ENCODE data around the gene ZNF223.
A peak's percentile ranks its signal among the peaks of the same experiment; 100 is the strongest.

The ZNF223 gene

DNA sequence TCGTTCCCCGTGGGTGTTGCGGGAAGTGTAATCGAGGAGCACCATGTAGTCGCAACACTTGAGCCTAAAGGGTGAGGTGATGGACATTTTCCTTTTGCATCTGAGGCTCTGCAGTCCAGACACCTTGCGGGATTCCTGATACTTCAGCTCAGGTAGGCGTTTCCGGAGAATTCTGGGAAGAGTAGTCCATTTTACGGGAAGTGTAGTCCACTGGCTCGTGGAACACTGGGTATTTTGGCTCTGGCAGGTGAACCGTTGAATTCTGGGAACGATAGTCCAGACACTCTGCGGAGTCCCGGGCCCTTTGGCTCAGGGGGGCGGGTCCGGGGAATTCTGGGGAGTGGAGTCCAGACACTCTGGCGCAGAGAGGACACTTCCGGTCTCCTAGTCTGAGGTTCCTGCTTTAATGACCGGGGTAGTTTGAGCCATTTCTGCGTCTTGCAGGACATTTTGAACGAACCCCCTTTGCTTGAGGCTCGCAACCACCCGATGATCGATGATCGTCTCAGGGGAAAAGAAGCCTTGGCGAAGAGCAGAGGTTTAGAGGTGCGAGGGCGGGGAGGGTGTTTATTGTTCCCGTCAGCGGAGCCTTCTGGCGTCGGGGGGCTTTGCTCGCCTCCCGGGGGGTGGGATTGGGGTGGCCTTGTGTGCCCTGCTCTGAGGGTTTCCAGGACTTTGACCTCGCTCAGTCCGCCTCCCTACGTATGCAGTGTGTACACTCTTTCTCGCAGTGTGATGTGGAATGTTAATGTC is at the start of gene ZNF223:
Gene ZNF223, plus strand, starts transcription at position 387 of the 753 bp plus-strand sequence. CDS start 3,141 bp downstream, outside the sequence.
- DNase-seq: peak; percentile 96 to 99

DNA sequence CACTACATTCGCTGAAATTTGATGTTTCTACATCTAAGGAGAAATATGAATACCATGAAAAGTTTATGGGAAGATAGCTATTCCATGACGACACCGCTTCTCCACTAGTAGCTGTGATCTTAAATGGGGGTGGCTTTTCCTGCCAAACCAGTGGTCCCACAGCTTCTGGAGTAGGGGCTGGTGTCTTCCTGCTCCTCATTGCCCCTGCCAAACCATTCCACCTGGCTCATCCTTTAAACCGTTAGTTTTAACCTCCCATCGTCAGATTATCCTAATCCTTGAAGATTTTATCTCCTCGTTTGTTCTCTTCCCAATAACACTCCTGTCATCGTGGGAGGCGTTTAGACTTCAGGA is 49.6 kb upstream of the ZNF223 start:
- no peak for DNase-seq

DNA sequence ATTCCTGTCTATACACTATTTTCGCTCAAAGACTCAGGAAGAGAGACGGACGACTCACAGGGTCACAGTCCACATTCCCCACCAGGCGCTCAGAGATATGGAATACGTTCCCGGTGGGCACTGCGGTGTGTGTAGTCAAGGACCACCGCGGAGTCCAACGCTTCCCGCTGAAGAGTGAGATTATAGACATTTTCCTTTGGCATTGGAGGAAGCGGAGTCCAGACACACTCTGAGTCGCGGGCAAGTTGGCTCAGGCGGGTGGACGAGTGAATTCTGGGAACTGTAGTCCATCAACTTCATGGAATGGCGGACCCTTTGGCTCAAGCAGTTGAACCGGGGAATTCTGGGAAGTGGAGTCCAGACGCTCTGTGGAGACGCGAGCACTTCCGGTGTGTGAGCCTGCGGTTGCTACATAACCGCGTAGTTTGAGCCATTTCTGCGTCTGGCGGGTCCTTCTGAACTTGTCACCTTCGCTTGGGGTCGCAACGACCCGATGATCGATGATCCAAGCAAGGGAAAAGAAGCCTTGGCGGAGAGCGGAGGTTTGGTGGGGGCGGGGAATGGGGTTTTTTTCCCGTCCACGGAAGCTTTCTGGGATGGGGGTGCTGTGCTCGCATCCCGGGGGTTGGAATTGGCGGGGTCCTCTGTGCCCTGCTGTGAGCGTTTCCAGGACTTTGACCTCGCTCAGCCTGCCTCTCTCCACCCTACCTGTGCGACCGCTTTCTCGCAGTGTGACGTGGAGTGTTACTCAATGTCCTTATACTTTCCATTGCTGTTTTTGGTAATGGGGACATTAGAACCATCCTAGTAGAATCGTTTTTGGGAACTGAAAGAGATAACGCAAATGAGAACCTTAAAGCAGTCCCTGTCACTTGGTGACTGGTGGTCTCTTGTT is 49.0 kb upstream of the ZNF223 start, which contains the start of gene ZNF230:
Gene ZNF230, plus strand, starts transcription at position 392 of the 895 bp plus-strand sequence. CDS start 4,122 bp downstream, outside the sequence.
- peak; percentile 92 to 98 for DNase-seq

DNA sequence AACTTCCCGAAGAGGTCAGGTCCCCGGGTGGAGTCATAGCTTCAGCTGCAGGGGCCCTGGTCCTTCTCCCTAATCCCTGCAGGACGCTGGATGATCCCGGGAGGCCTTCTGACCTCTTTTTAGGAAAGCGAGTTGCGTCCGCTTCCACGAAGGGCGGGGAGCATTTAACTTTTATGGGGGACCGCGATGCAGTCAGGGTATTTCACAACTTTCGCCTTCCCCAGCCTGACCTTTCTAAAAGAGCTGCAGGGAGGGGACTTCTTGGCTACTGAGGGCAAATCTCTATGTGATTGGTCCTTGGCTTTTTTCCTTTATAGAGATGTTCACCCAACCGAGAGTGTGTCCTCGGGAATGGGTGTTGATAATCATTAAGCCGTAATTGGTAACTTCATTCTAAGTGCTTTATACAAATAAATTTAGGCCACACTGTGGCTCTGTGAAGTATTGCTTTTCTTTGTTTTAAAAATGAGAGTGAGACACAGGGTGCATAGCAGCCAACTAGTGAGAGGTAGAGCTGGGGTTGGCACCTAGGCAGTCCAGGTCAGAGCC is 48.3 kb upstream of the ZNF223 start:
- peak in 1 of 2 donors; percentile 0 for DNase-seq

DNA sequence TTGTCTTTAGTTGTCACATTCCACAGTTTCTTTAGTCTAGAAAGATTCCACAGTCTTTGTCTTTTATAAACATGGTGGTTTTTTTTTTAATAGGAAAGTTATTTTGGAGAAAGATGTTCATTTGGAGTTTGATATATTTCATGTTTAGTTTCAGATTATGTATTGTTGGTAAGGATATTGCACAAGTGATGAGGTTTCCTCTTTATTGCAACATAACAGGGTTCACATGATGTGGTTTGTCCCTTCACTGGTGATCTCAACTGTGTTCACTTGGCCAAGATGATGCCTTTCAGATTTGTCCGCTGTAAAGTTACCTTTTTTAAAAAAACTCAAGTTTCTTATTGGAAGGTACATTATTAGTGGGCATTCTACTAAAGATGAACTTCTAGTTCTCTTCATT is 45.9 kb upstream of the ZNF223 start:
- DNase-seq: no peak

DNA sequence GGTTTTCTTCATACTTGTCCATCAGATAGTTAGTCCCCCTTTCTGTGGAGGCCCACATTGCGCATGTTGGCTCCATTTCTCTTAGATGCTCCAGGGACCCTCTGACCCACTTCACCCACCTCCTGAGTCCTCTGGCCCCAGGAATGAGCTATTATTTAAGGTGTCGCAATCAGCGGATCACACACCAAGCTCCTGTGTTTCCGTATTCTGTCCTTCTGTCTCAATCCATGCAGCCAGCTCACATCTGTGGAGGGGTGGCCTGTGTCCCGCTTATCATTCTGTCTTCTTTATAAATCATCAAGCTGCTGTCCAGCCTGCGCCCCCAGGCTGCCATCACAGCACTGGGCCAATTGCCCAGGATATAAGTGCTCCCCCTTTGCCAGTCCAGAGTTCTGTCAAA is 44.4 kb upstream of the ZNF223 start:
- no peak for DNase-seq

DNA sequence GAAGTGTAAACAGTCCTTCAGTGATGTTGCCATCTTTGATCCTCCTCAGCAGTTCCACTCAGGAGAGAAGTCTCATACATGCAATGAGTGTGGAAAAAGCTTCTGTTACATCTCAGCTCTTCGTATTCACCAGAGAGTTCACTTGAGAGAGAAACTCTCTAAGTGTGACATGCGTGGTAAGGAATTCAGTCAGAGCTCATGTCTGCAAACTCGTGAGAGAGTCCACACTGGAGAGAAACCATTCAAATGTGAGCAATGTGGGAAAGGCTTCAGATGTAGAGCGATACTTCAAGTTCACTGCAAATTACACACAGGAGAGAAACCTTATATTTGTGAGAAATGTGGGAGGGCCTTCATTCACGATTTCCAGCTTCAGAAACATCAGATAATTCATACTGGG is 41.4 kb upstream of the ZNF223 start:
- DNase-seq: no peak

DNA sequence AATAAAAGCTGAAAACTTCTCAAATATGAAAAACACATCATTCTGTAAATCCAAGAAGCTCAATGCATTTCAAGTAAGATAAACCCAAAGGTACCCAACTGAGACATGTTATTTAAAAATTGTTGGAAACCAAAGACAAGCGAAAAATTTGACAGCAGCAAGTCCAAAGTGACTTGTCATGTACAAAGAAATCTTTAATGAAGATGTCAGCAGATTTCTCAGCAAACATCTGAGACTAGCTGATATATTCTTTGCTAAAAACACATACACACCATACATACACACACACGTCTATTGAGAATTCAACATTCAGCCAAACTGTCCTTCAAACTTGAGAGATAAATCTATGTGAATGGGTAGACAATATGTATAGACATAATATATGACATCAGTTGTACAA is 32.3 kb upstream of the ZNF223 start:
- DNase-seq: no peak

DNA sequence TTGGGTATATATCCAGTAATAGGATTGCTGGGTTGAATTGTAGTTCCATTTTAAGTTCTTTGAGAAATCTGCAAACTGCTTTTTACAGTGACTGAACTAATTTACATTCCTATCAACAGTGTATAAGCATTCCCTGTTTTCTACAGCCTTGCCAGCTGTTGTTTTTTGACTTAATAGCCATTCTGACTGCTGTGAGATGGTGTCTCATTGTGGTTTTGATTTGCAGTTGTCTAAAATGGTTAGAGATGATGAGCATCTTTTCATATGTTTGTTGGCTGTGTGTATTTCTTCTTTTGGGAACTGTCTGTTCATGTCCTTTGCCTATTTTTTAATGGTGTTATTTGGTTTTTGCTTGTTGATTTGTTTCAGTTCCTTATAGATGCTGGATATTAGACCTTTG is 30.6 kb upstream of the ZNF223 start:
- DNase-seq: no peak

DNA sequence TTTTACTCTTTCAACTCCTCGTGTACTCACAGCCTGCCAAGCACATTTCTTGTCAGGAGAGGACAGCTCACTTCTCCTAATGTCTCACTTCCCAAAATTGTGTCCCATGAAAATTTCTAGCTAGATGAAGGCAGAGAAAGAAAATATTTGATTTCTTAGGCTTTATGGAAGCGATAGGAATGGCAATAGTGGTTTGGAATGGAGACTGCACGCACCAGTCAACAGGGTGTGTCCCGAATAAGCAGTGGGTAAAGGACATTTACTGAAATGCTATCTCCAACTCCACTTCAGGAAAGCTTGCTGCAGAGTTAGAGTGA is 27.0 kb upstream of the ZNF223 start:
- DNase-seq: no peak

DNA sequence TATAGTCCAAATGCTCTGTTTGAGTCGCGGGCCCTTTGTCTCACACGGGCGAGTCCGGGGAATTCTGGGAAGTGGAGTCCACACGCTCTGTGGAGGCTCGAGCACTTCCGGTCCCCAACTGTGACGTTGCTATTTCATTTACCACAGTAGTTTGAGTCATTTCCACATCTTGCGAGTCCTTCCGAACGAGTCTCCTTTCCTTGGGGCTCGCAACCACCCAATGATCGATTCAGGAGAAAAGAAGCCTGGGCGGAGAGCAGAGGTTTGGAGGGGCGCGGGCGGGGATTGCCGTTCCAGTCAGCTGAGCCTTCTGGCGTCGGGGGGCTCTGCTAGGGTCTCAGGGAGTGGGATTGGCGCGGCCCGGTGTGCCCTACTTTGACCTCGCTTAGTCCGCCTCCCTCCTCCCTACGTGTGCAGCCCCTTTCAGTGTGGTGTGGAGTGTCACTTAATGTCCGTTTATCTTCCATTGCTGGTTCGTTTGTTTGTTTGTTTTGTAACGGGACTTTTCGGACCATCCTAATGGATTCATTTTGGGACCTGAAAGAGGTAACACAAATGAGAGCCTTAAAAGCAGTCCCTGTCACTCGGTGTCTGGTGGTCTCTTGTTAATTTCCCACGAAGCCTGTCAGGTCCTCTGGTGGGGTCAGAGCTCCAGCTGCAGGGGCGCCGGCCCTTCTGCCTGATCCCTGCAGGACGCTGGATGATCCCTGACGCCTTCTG is 26.5 kb upstream of the ZNF223 start, which contains the start of gene ZNF222:
Gene ZNF222, plus strand, starts transcription at position 163 of the 720 bp plus-strand sequence. Its CDS starts 58 bp downstream, at position 221.
- DNase-seq: peak; percentile 76

DNA sequence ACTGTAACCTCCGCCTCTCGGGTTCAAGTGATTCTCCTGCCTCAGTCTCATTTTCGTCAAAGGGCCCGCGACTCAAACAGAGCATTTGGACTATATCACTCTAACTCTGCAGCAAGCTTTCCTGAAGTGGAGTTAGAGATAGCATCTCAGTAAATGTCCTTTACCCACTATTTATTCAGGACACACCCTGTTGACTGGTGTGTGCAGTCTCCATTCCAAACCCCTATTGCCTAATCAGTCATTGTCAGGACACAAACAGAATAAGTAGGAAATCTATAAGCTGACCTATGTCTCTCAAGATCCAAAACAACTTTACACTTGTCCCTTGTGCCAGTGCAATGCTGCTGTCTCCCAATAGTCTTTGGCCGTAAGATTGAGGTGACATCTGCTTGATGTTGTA is 25.2 kb upstream of the ZNF223 start:
- DNase-seq: no peak

DNA sequence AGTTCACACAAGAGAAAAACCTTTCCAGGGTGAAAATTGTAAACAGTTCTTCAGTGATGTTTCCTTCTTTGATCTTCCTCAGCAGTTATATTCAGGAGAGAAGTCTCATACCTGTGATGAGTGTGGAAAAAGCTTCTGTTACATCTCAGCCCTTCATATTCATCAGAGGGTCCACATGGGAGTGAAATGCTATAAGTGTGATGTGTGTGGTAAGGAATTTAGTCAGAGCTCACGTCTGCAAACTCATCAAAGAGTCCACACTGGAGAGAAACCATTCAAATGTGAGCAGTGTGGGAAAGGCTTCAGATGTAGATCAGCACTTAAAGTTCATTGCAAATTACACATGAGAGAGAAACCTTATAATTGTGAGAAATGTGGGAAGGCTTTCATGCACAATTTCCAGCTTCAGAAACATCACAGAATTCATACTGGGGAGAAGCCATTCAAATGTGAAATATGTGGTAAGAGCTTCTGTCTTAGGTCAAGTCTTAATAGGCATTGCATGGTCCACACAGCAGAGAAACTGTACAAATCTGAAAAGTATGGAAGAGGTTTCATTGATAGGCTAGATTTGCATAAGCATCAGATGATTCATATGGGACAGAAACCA is 19.7 kb upstream of the ZNF223 start:
- no peak for DNase-seq

DNA sequence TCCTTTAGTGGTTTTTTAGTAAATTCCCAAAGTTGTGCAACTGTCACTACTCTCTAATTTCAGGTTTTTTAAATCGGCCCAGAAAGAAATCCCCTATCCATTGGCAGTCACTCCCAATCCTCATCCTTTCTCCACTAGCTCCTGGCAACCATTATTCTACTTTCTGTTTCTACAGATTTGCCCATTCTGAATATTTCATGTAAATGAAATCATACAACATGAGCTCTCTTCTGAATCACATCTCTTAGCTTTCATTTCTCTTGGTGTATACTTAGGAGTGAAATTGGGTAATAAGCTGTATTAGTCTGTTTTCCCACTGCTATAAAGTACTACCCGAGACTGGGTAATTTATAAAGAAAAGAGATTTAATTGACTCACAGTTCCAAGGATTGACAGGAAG is 9.7 kb upstream of the ZNF223 start:
- no peak for DNase-seq

DNA sequence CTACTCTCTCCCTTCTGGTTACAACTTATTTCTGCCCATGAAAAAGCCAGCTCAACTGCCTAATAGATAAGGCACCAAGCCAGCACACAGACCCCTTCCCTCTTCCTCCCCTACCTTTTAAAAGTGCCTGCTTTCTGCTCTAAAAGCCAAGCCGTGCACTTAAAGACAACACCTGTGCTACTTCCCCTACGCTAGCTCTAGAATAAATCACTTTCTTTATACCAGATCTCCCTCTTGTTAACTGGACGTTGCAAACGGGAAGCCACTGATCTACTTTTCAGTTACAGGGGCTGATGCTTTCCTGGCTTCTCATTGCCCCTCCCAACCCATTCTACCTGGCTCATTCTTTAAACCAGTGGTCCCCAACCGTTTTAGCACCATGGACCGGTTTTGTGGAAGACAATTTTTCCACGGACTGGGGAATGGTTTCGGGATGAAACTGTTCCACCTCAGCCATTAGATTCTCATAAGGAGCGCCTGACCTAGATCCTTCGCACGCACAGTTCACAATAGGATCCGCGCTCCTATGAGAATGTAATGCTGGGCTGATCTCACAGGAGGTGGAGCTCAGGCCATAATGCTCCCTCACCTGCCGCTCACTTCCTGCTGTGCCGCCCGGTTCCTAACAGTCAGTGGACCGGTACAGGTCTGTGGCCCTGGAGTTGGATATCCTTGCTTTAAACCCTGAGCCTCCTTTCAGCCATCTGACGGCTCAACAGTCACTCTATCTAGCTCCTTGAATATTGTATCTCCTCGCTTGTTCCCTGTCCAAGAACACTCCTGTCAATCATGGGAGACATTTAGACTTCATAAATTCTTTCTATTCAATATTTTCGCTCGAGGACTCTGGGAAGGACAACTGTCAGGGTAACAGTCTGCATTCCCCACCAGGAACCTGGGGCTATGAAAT is 841 bp upstream of the ZNF223 start:
- DNase-seq: no peak

DNA sequence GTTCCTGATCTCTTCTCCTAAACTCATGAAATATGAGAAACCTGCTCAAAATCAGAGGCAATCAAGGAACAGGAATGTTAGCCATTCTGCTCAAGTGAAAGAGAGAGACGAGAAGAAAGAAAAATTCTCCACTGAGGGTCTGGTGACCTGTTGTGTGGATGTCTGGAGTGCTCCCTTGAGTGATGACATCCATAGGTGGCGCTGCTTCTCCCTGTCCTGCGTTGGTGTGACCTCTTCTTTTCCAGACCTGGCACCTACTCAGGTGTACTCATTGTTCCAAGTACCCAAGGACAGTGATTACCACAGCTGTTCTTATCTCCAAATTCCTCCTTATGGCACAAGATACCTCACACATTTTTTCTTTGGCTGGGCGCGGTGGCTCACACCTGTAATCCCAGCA is 4.0 kb downstream of the ZNF223 start:
- DNase-seq: no peak

DNA sequence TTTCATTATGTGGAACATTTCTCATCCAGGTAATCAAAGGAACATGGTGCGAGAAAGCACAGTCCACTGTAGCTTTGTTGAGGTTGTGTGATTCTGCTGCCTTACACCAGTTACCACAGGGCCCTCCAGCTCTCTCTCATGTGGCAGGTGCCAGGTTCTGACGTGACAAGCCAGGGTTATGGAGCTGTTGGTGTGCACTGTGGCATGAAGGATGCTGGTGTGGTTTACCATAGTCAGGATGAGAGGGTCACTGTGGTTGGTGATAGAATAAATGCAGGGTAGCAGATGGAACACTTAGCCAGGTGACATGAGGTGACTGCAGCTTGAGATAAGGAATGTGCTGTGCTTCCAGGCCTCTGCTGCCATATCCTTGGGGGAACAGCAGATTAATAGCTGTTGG is 7.4 kb downstream of the ZNF223 start:
- DNase-seq: no peak

DNA sequence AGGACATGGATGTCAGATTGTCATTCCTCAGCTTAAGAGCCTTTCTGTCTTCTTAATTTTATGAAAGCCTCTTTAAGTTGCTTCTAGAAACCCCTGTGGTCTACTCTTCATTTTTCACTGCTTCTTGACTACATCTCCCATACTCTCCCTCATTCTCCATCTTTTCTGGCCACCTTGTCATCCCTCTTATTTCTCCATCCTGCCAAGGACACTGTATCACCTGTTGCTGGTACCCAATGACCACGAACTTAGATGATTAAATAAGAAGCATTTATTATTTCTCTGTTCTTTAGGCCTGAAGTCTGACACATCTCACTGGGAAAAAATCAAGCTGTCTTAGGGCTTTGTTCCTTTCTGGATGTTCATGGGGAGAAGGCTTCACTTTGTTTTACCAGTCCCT is 9.2 kb downstream of the ZNF223 start:
- no peak for DNase-seq

DNA sequence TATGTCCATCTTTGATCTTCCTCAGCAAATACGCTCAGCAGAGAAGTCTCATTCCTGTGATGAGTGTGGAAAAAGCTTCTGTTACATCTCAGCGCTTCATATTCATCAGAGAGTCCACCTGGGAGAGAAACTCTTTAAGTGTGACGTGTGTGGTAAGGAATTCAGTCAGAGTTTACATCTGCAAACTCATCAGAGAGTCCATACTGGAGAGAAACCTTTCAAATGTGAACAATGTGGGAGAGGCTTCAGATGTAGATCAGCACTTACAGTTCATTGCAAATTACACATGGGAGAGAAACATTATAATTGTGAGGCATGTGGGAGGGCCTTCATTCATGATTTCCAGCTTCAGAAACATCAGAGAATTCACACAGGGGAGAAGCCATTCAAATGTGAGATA is 14.5 kb downstream of the ZNF223 start:
- DNase-seq: no peak

DNA sequence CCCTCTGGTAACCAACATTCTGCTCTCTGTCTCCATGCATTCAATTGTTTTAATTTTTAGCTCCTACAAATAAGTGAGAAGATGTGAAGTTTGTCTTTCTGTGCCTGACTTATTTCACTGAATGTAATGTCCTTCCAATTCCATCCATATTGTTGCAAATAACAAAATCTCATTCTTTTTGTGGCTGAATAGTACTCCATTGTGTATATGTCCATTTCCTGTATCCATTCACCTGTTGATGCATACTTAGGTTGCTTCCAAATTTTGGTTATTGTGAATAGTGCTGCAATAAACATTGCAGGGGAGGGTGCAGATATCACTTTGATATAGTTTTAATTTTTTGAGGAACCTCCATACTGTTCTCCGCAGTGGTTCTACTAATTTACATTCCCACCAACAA is 17.6 kb downstream of the ZNF223 start:
- no peak for DNase-seq

DNA sequence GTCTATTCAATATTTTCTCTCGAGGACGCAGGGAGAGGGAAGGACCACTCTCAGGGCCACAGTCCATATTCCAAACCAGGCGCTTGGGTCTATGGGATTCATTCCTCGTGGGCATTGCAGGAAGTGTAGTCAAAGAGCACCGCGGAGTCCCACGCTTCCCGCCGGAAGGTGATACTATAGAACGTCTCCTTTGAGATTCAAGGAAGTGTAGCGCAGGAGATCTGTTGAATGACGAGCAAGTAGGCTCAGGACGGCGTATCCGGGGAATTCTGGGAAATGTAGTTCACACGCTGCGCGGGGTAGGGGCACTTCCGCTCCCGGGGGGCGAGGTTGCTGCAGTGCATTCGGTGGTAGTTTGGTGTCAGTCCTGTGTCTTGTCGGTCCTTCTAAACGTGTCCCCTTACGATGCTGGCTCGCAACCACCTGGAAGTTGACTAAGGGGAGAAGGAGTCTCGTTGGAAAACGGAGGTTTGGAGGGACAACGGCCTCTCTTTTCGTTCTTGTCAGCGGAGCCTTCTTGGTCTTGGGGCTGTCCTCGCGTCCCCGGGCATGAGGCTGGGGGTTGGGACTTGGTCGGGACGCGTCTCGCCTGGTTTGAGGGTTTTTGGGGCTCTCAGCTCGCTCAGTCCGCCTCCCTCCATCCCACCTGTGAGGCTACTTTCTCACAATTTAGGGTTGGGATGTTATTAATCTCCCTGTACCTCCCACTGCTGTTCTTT is 20.1 kb downstream of the ZNF223 start, which contains the start of gene ZNF284:
Gene ZNF284, plus strand, starts transcription at position 336 of the 719 bp plus-strand sequence. CDS start 4,231 bp downstream, outside the sequence.
- DNase-seq: peak; percentile 90
